ENCODE results near the gene EEFSEC.

Gene EEFSEC

DNA sequence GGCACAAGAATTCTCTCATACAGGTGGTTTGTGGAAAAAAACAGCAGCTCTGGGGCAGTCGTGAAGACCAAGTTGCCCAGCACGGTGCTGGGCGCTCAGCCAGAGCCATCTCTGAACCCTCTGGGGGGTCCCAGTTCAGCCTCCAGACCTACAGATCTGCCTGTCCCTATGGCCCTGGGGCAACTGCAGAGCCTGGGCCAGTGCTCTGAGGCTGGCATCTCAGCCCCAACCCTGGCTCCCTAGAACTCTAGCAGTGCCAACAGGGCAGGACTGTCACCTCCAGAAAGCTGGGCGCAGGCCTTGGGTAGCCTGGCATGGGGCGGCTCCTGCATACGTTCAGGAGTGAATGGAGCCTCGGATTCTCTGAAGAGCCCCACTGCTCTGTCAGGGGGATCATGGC, 268.7 kb downstream of the EEFSEC start:
- no peak for DNase-seq (ENCODE audit: low read depth in 2 of 3, low spot score in 1 of 3)

DNA sequence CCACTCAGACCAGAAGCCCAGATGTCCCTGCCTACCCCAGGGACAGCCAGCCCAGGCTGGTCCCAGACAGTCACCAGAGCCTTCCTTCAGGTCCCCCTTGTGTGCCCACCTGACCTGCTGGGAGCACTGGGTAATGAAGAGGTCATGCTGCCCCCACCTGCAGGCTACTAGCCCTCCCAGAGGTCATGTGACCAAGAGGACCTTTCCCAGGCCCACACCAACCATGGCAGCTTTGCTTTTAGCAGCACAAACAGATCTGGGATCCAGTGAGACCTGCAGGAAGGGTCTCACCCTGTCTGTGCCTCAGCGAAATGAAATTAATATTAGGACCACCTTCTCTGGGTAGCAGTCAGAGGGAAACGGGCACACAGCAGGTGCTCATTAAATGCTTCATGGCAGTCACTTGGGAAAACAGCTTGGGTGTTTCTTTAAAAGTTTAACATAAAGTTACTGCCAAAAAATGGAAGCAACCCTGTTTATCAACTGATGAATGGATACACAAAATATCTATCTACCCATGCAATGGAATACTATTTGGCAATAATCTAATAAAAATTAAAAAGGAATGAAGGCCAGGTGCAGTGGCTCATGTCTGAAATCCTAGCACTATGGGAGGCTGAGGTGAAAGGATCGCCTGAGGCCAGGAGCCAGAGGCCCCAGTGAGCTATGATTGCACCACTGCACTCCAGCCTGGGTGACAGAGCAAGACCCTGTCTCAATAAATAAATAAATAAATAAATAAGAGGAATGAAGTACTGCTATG, 269.7 kb downstream of the EEFSEC start:
- no peak for DNase-seq (ENCODE audit: low read depth in 2 of 3, low spot score in 1 of 3)

- DNase-seq (ENCODE audit: low read depth in 2 of 3, low spot score in 1 of 3): no peak
These were observed 270.4 kb downstream of the EEFSEC start for GRCh38 chr3:128423525-128424147.

DNA sequence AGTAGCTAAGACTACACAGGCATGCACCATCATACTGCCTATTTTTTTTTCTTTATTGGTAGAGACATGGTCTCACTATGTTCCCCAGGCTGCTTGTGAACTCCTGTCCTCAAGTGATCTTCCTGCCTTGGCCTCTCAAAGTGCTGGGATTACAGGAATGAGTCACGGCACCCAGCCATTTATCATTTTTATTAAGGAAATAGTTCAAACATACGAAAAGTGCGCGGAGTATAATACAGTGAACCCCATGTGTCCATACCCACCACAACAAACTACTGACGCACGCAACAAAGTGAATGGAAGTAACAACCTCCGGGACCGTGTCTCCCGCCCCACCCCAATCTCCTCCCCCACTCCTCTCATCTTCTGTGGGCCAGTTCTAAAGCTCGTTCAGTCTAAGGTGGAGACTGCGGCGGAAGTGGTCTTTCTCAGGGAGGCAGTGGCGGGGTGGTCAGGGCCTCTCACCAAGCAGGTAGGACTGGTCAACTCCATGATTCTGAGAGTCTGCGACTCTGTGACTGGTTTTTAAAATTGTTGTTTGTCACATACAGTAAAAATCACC, 271.3 kb downstream of the EEFSEC start:
- DNase-seq (ENCODE audit: low read depth in 2 of 3, low spot score in 1 of 3): no peak

DNA sequence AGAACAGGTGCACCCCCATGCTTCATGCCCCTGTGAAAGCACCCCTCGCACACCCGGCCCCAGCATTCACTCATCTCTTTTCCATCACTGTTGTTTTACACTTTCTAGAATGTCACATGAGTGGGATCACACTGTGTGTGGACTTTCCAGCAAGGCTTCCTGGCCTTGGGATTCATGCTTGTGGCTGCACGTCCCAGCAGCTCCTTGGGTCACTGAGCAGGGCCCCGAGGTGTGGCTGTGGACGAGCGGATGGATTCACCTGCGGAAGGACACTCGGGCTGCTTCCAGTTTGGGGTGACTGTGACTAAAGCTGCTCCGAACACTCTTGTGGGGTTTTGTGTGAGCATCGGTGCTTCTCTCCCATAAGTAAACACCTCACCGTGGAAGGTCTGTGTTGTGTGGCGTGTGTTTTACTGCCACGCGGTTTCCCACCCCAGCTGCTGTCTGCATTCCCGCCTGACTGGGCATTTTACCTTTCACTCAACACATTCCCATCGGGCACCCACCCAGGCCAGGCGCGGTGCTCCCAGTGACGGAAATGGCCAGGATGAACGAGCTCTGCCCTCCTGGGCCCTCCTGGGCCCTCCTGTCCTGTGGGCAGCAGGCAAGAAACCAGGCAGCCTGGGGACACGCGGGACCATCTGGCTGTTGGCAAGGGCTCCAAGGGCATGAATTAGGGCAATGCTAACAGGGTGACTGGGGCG, 272.0 kb downstream of the EEFSEC start:
- no peak for DNase-seq (ENCODE audit: low read depth in 2 of 3, low spot score in 1 of 3)

- no peak for DNase-seq (ENCODE audit: low read depth in 2 of 3, low spot score in 1 of 3)
These were observed 272.5 kb downstream of the EEFSEC start for GRCh38 chr3:128425846-128426127.

- peak in 2 of 3 donors; percentile 31 to 41 for DNase-seq (ENCODE audit: low read depth in 2 of 3, low spot score in 1 of 3)
These were observed 273.0 kb downstream of the EEFSEC start for GRCh38 chr3:128426128-128426921.

- no peak for DNase-seq (ENCODE audit: low read depth in 2 of 3, low spot score in 1 of 3)
These were observed 274.0 kb downstream of the EEFSEC start for GRCh38 chr3:128427175-128427857.

DNA sequence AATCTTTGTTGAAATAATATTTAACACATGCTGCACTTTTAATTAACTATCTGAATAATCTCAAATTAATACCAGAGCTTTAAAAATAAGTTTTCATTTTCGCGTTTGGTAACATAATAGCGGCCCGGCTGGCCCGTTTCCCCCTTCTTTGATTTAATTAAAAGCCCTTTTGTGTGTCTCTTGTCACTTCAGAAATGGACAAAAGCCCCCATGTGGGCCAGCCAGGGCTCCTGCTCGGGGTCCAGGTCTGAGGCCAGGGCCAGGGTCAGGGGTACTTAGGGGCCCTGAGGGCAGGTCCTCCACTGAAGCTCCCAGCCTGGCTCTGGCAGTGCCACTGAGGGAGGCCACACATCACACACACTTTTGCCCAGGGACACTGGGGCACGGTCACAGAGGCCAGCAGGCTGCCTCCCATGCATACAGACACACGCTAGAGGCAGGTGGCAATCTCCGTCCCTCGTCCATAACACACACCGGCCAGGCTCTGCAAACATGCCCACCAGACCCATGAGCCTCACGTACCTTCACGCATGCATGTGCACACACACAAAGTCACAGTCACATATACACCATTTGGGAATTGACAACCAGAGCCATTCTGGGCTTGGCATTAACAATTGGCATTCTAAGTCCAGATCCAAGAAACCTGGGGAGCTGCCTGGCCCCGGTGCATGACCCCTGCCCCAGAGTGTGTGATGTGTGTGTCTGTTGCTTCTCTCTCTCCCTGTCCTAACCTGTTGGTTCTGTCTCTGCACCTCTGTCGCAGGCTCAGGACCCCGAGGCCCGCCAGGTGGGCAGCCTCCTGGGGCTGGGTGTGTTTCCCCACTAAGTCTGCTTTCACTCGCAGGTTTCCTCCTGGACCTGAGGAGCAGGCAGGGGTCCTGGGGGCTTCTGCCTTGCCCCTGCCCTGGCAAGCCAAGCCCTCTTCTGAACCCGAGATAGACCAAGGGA, 274.9 kb downstream of the EEFSEC start:
- no peak for DNase-seq (ENCODE audit: low read depth in 2 of 3, low spot score in 1 of 3)

DNA sequence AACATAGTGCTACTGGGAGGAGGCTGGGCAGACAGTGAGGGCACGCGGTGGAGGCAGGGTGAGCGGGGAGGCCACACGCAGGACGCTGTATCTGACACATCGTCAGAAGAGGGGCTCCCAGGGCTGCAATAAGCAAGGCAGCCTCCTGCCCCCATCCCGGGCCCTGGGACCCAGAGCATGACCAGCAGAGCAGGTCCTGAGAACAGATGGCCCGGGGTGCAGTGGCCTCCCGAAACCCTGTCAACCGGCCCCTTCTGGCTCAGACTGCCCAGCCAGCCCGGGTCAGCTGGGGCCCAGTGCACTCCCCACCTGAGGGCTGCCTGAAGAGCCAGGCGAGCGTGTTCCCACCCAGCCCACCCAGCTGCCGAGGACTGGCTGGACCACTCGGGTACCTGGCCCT, 276.0 kb downstream of the EEFSEC start:
- DNase-seq (ENCODE audit: low read depth in 2 of 3, low spot score in 1 of 3): no peak

DNA sequence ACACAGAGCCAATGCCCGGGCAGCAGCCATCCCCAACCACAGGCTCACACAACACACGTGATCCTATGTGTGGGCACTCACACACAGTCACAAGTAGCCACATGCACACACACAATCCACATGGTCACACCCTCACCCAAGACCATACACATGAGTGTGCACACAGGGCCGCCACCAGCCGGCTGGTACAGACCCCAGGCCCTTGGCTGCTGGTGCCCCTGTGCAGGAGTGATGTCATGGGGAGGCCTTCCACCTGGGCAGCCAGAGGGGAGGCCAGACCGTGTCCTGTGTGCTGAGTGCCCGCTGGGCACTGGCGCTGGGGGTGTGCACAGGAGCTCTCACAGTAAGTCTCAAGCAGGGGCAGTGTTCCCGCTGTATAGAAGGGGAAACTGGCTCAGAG, 276.5 kb downstream of the EEFSEC start:
- DNase-seq (ENCODE audit: low read depth in 2 of 3, low spot score in 1 of 3): no peak

DNA sequence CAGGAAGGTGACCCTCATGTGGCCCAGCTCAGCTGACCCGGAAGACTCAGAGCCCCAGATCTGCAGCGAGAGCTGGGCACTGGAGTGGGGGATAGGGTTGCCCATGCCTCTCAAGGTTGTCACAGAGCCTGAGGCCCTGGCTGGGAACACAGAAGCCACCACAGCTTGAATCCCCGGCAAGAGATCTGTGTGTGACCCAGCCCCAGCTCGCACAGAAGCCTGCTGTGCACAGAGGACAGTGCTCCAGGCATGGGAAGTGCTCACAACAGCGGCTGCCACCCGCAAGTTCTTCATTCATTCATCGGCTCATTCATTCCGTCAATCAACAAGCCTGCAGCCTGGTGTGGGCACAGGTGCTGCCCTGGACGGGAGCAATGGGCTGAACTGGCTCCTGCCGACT, 277.0 kb downstream of the EEFSEC start:
- no peak for DNase-seq (ENCODE audit: low read depth in 2 of 3, low spot score in 1 of 3)

DNA sequence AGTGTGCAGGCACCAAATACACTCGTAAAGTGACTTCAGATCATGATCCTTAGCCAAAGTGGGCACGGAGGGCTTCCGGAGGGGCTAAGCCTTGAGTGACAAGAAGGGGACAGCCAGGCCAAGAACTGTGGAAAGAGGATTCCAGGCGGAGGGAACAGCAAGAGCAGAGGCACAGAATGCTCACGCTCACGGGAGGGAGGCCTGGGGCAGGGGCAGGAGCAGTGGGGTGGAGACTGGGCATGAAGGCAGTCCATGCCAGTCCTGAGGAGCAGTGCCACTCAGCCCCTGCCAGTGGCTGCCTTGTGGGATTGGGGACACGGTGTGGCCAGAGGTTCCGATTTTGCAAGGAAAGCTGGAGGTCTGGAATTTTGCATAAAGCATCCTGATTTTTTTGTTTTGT, 277.4 kb downstream of the EEFSEC start:
- no peak for DNase-seq (ENCODE audit: low read depth in 2 of 3, low spot score in 1 of 3)

GRCh38 chr3:128431803-128432300, 278.6 kb downstream of the EEFSEC start:
- DNase-seq (ENCODE audit: low read depth in 2 of 3, low spot score in 1 of 3): no peak

DNA sequence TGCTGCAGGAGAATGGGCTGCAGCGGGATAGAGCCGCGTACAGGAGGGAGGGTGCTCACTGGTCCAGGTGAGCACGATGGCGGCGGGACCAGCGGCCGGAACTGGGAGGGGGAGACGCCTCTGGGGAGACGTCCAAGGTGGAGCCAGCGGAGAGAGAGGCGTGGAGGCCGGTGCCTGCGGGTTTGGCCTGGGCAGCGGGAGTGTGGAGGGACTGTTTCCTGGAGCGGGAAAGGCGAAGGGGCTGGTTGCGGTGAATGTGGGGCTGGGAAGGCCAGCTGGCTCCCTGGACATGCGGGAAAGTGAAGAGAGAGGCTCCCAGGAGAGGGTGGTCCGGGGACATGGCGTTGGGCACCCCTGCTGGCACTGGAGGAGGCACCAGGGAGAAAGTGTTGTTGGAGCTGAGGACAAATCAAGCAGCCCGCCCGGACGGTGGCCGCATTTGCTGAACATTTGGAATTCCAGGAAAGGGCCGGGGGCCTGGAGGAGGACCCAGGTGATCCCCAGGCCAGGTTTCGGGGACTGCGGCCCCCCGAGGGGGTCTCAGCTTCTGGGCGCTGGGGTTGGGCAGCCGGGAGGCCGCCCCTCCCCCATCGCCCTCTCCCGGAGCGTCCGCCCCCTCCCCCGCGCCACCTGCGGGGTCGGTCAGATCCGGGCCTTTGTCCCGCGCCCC, 279.2 kb downstream of the EEFSEC start:
- DNase-seq (ENCODE audit: low read depth in 2 of 3, low spot score in 1 of 3): no peak

DNA sequence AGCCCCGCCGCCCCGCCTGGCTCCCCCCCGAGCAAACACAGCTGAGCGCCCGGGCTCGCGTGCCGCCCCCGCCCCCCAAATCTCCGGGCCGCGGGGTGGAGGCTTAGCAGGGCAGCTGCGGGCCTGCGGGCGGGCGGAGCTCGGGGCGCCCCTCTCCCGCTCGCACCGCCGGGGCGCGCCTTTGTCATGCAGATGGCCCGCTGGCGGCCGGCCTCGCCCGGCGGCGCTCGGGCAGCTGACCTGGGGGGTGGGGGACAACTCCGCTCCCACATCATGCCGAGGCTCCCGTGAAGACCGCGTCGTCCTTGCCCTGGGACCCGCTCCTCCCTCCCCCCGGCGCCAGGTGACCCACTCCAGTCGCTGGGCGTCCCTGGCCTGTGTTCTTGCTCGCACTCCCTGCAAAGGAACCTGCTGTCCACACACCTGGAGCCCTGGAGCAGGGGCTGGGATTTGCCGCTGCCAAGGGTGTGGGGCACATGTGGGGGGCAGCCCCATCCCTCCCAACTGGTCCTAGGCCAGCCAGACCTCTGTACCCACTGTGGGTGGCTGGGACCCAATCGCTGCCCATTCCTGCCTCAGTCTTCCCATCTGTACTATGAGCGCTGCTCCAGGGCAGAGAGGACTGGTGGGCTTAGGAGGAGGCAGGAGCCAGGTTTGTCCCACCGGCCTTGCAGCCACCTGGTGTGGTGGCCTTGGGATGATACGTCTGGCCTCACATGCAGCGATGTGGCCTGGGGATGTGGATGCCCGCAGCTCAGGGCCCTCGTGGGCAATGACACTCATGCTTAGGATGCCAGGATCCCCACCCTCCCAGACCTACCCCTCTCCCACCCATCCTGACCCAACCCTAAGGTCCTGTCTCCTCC, 279.9 kb downstream of the EEFSEC start:
- no peak for DNase-seq (ENCODE audit: low read depth in 2 of 3, low spot score in 1 of 3)

GRCh38 chr3:128433837-128434165, 280.5 kb downstream of the EEFSEC start:
- DNase-seq (ENCODE audit: low read depth in 2 of 3, low spot score in 1 of 3): no peak

- DNase-seq (ENCODE audit: low read depth in 2 of 3, low spot score in 1 of 3): no peak
These were observed 281.2 kb downstream of the EEFSEC start for GRCh38 chr3:128434524-128434923.
